ENCODE measurements around the gene NHLRC1.

DNA sequence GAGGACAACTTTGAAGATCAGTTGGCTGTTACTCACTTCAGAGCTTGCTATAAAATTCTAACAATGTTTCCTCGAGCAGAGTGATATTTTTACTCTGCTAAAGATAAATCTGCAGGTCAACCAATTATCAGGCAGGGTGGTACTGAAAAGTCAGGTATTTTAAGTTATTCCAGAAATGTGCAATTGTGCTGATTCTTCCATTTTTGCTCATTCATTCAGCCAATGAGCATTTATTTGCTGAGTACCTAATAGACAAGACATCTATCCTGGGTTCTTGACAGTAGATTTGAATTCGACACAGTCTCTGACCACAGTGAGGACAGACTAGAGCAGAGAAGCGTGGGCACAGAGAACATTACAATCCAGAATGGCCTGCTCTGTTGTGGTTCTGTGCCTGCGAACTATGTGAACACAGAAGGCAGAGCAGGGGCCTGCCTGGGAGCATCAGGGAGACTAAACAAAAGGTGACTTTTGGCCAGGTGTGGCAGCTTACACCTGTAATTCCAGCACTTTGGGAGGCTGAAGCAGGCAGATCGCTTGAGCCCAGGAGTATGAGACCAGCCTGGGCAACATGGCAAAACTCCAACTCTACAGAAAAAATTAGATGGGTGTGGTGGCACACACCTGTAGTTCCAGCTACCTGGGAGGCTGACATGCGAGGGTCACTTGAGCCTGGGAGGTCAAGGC lies 17.6 kb upstream of the NHLRC1 start:
- TF ChIP-seq CTCF (IDR thresholded peaks at IDR 0.05; ENCODE audit: borderline replicate concordance, extremely low read depth, low read length, poor library complexity, severe bottlenecking): no peak
- no peak for TF ChIP-seq EZH2 (IDR thresholded peaks at IDR 0.05; ENCODE audit: borderline replicate concordance, low read depth, low read length, severe bottlenecking)
